HUDEP-2 (cell line): ENCODE data around the gene MARVELD2.
"Not testable (repeated sequence)": the region's sequence is repeated elsewhere in the genome, so short reads cannot be mapped to it uniquely, and the experiment has no call there.

Experiments used
- DNase-seq, 76 experiments: peaks; one replicate each; lab custom pipeline; 2025; ENCODE audit not compliant: unreplicated experiment in 76 of 76; lab: John Stamatoyannopoulos, UW

MARVELD2 gene

GRCh38 chr5:69444127-69444754 is 29.3 kb downstream of the MARVELD2 start:
- DNase-seq: no peak

- DNase-seq: peak in 1 of 76 experiments; percentile 4
These were observed 34.6 kb downstream of the MARVELD2 start for GRCh38 chr5:69449511-69449910.

- no peak for DNase-seq
These were observed 35.2 kb downstream of the MARVELD2 start for GRCh38 chr5:69450116-69450515.

GRCh38 chr5:69450527-69450926 is 35.6 kb downstream of the MARVELD2 start:
- not testable (repeated sequence) for DNase-seq

GRCh38 chr5:69451941-69452647 is 37.2 kb downstream of the MARVELD2 start:
- no peak for DNase-seq

- not testable (repeated sequence) for DNase-seq
These were observed 38.6 kb downstream of the MARVELD2 start for GRCh38 chr5:69453487-69453886.

GRCh38 chr5:69454460-69455249 is 39.7 kb downstream of the MARVELD2 start:
- no peak for DNase-seq

- not testable (repeated sequence) for DNase-seq
These were observed 40.6 kb downstream of the MARVELD2 start for GRCh38 chr5:69455428-69455988.

- DNase-seq: no peak
These were observed 47.3 kb downstream of the MARVELD2 start for GRCh38 chr5:69462170-69462569.

- DNase-seq: not testable (repeated sequence)
These were observed 51.5 kb downstream of the MARVELD2 start for GRCh38 chr5:69466375-69466774.

GRCh38 chr5:69467442-69468225 is 52.7 kb downstream of the MARVELD2 start:
- DNase-seq: no peak

- no peak for DNase-seq
These were observed 53.7 kb downstream of the MARVELD2 start for GRCh38 chr5:69468631-69469030.

- DNase-seq: not testable (repeated sequence)
These were observed 56.6 kb downstream of the MARVELD2 start for GRCh38 chr5:69471516-69471915.

- not testable (repeated sequence) for DNase-seq
These were observed 57.7 kb downstream of the MARVELD2 start for GRCh38 chr5:69472535-69473143.

- no peak for DNase-seq
These were observed 62.3 kb downstream of the MARVELD2 start for GRCh38 chr5:69477170-69477569.

GRCh38 chr5:69478296-69478695 is 63.4 kb downstream of the MARVELD2 start:
- DNase-seq: not testable (repeated sequence)

GRCh38 chr5:69484891-69485290 is 70.0 kb downstream of the MARVELD2 start:
- no peak for DNase-seq

- DNase-seq: no peak
These were observed 70.6 kb downstream of the MARVELD2 start for GRCh38 chr5:69485471-69485870.

GRCh38 chr5:69489246-69489645 is 74.3 kb downstream of the MARVELD2 start:
- no peak for DNase-seq

GRCh38 chr5:69491027-69491426 is 76.1 kb downstream of the MARVELD2 start:
- DNase-seq: no peak
